Neural progenitor cell (in vitro differentiated cells): ENCODE data around the gene BTF3.

Experiments used
- EZH2 ChIP-seq: fragments of 200-600 bp; sonication (generic); IDR thresholded peaks from 2 replicates; pipeline ENCODE4 v1.6.1; 2017; ENCODE audit warnings: antibody characterized with exemption, mild to moderate bottlenecking, moderate library complexity
- EZH2phosphoT487 ChIP-seq: fragments of 200-600 bp; sonication (generic); IDR thresholded peaks from 2 replicates; pipeline ENCODE4 v1.6.1; 2017; ENCODE audit warnings: antibody characterized with exemption
- TF ChIP-seq, protein P1 (sequence below): fragments of 200-600 bp; sonication (generic); IDR thresholded peaks from 2 replicates; pipeline ENCODE4 v1.5.1; 2017; ENCODE audit warnings: antibody characterized with exemption, mild to moderate bottlenecking

GRCh38 chr5:73544429-73545402 is 46.5 kb downstream of the BTF3 start:
- TF ChIP-seq, protein P1, sequence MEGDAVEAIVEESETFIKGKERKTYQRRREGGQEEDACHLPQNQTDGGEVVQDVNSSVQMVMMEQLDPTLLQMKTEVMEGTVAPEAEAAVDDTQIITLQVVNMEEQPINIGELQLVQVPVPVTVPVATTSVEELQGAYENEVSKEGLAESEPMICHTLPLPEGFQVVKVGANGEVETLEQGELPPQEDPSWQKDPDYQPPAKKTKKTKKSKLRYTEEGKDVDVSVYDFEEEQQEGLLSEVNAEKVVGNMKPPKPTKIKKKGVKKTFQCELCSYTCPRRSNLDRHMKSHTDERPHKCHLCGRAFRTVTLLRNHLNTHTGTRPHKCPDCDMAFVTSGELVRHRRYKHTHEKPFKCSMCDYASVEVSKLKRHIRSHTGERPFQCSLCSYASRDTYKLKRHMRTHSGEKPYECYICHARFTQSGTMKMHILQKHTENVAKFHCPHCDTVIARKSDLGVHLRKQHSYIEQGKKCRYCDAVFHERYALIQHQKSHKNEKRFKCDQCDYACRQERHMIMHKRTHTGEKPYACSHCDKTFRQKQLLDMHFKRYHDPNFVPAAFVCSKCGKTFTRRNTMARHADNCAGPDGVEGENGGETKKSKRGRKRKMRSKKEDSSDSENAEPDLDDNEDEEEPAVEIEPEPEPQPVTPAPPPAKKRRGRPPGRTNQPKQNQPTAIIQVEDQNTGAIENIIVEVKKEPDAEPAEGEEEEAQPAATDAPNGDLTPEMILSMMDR = no peak
- TF ChIP-seq EZH2 (no peak), EZH2phosphoT487 (no peak)
